ENCODE data around the gene ZNRF3. TPM values are rescaled to one million over a fixed set of nuclear protein-coding genes. Genes with fewer than 3 reads are reported as not detected.
A peak's percentile ranks its signal among the peaks of the same experiment; 100 is the strongest.

The ZNRF3 gene
- total and polyA plus RNA-seq, 5 donors, result 4.0 to 9.4 (median 8.4) TPM

- no peak for DNase-seq
- intact Hi-C loops (cut with DNase I), result no loop called here
- peaks cover 4% of the 10 kb centered on the region for H3K4me1 ChIP-seq (ENCODE audit: control insufficient read depth, insufficient read depth, low read length)
- ATAC-seq, result no peak
- 79% methylated on average over 5 of the region's 5 CpGs for WGBS
- H3K27ac ChIP-seq (ENCODE audit: low read length), result no peak overlapping the region
- H3K27me3 ChIP-seq (ENCODE audit: control insufficient read depth, insufficient read depth), result no peaks in the 10 kb centered on the region
- H3K9me3 ChIP-seq (ENCODE audit: control insufficient read depth, low read length), result no peaks in the 10 kb centered on the region
- no peak overlapping the region for H3K4me3 ChIP-seq (ENCODE audit: low read length)
Observed at GRCh38 chr22:28989035-28989464, 105.7 kb downstream of the ZNRF3 start.

GRCh38 chr22:28989484-28989883 is 106.1 kb downstream of the ZNRF3 start:
- H3K4me1 ChIP-seq (ENCODE audit: control insufficient read depth, insufficient read depth, low read length), result peaks cover 4% of the 10 kb centered on the region
- no peaks in the 10 kb centered on the region for H3K27me3 ChIP-seq (ENCODE audit: control insufficient read depth, insufficient read depth)
- H3K9me3 ChIP-seq (ENCODE audit: control insufficient read depth, low read length), result no peaks in the 10 kb centered on the region
- 70% methylated on average over 7 of the region's 7 CpGs for WGBS
- peak in 1 of 2 donors; percentile 25 for ATAC-seq
- H3K27ac ChIP-seq (ENCODE audit: low read length), result no peak overlapping the region
- no peak overlapping the region for H3K4me3 ChIP-seq (ENCODE audit: low read length)
- peak in 1 of 3 donors; percentile 64 for DNase-seq
- intact Hi-C loops (cut with DNase I), result no loop called here

GRCh38 chr22:28989912-28990311 is 106.5 kb downstream of the ZNRF3 start:
- Histone ChIP-seq H3K27me3 (ENCODE audit: control insufficient read depth, insufficient read depth) (no peaks in the 10 kb centered on the region), H3K27ac (ENCODE audit: low read length) (no peak overlapping the region), H3K4me1 (ENCODE audit: control insufficient read depth, insufficient read depth, low read length) (peaks cover 4% of the 10 kb centered on the region), H3K9me3 (ENCODE audit: control insufficient read depth, low read length) (no peaks in the 10 kb centered on the region), H3K4me3 (ENCODE audit: low read length) (no peak overlapping the region)
- DNase-seq (no peak), ATAC-seq (no peak)
- WGBS, result 88% methylated on average over 4 of the region's 4 CpGs
- intact Hi-C loops (cut with DNase I), result no loop called here

- intact Hi-C loops (cut with DNase I), result no loop called here
- no peak overlapping the region for H3K4me3 ChIP-seq (ENCODE audit: low read length)
- H3K9me3 ChIP-seq (ENCODE audit: control insufficient read depth, low read length), result no peaks in the 10 kb centered on the region
- WGBS, result 86% methylated on average over 4 of the region's 4 CpGs
- no peaks in the 10 kb centered on the region for H3K27me3 ChIP-seq (ENCODE audit: control insufficient read depth, insufficient read depth)
- no peak overlapping the region for H3K27ac ChIP-seq (ENCODE audit: low read length)
- no peaks in the 10 kb centered on the region for H3K4me1 ChIP-seq (ENCODE audit: control insufficient read depth, insufficient read depth, low read length)
- DNase-seq (no peak), ATAC-seq (no peak)
Observed at GRCh38 chr22:28992565-28993356, 109.4 kb downstream of the ZNRF3 start.

- intact Hi-C loops (cut with DNase I), result no loop called here
- 96% methylated on average over 4 of the region's 4 CpGs for WGBS
- Histone ChIP-seq H3K27me3 (ENCODE audit: control insufficient read depth, insufficient read depth) (no peaks in the 10 kb centered on the region), H3K9me3 (ENCODE audit: control insufficient read depth, low read length) (no peaks in the 10 kb centered on the region), H3K4me3 (ENCODE audit: low read length) (no peak overlapping the region), H3K4me1 (ENCODE audit: control insufficient read depth, insufficient read depth, low read length) (no peaks in the 10 kb centered on the region), H3K27ac (ENCODE audit: low read length) (no peak overlapping the region)
- ATAC-seq, result no peak
- no peak for DNase-seq
Observed at GRCh38 chr22:28994522-28994921, 111.2 kb downstream of the ZNRF3 start.

- H3K4me1 ChIP-seq (ENCODE audit: control insufficient read depth, insufficient read depth, low read length), result no peaks in the 10 kb centered on the region
- DNase-seq (no peak), ATAC-seq (no peak)
- H3K9me3 ChIP-seq (ENCODE audit: control insufficient read depth, low read length), result no peaks in the 10 kb centered on the region
- intact Hi-C loops (cut with DNase I), result no loop called here
- H3K4me3 ChIP-seq (ENCODE audit: low read length), result no peak overlapping the region
- WGBS, result 83% methylated on average over 2 of the region's 2 CpGs
- no peaks in the 10 kb centered on the region for H3K27me3 ChIP-seq (ENCODE audit: control insufficient read depth, insufficient read depth)
- H3K27ac ChIP-seq (ENCODE audit: low read length), result no peak overlapping the region
Observed at GRCh38 chr22:28995551-28995950, 112.2 kb downstream of the ZNRF3 start.

- ATAC-seq (no peak), DNase-seq (no peak)
- 89% methylated on average over 3 of the region's 3 CpGs for WGBS
- Histone ChIP-seq H3K4me1 (ENCODE audit: control insufficient read depth, insufficient read depth, low read length) (no peaks in the 10 kb centered on the region), H3K4me3 (ENCODE audit: low read length) (no peak overlapping the region), H3K27ac (ENCODE audit: low read length) (no peak overlapping the region), H3K27me3 (ENCODE audit: control insufficient read depth, insufficient read depth) (no peaks in the 10 kb centered on the region), H3K9me3 (ENCODE audit: control insufficient read depth, low read length) (no peaks in the 10 kb centered on the region)
- intact Hi-C loops (cut with DNase I), result no loop called here
Observed at GRCh38 chr22:28997342-28997741, 114.0 kb downstream of the ZNRF3 start.

GRCh38 chr22:28998681-28999080 is 115.3 kb downstream of the ZNRF3 start:
- WGBS, result 81% methylated on average over 3 of the region's 3 CpGs
- intact Hi-C loops (cut with DNase I), result no loop called here

GRCh38 chr22:28999510-28999909 is 116.1 kb downstream of the ZNRF3 start:
- intact Hi-C loops (cut with DNase I), result no loop called here
- no peak for ATAC-seq
- no peak for DNase-seq
- 80% methylated on average over 7 of the region's 7 CpGs for WGBS
- H3K9me3 ChIP-seq (ENCODE audit: control insufficient read depth, low read length), result no peaks in the 10 kb centered on the region
- peaks cover 2% of the 10 kb centered on the region for H3K4me1 ChIP-seq (ENCODE audit: control insufficient read depth, insufficient read depth, low read length)
- no peak overlapping the region for H3K4me3 ChIP-seq (ENCODE audit: low read length)
- H3K27ac ChIP-seq (ENCODE audit: low read length), result peak overlapping the region; percentile 23
- no peaks in the 10 kb centered on the region for H3K27me3 ChIP-seq (ENCODE audit: control insufficient read depth, insufficient read depth)

More at GRCh38 chr22:28998681-28999080, 115.3 kb downstream of the ZNRF3 start:
- DNase-seq (peak; percentile 47 to 84 (median 75)), ATAC-seq (peak; percentile 40 to 66)
- Histone ChIP-seq H3K27ac (ENCODE audit: low read length) (no peak overlapping the region), H3K27me3 (ENCODE audit: control insufficient read depth, insufficient read depth) (no peaks in the 10 kb centered on the region), H3K4me1 (ENCODE audit: control insufficient read depth, insufficient read depth, low read length) (no peaks in the 10 kb centered on the region), H3K4me3 (ENCODE audit: low read length) (no peak overlapping the region), H3K9me3 (ENCODE audit: control insufficient read depth, low read length) (no peaks in the 10 kb centered on the region)

GRCh38 chr22:28999919-29000556 is 116.7 kb downstream of the ZNRF3 start:
- WGBS, result 49% methylated on average over 1 of the region's 1 CpG
- DNase-seq, result no peak
- intact Hi-C loops (cut with DNase I), result no loop called here
- Histone ChIP-seq H3K4me1 (ENCODE audit: control insufficient read depth, insufficient read depth, low read length) (peaks cover 5% of the 10 kb centered on the region), H3K27ac (ENCODE audit: low read length) (peak overlapping the region; percentile 23), H3K4me3 (ENCODE audit: low read length) (no peak overlapping the region), H3K27me3 (ENCODE audit: control insufficient read depth, insufficient read depth) (no peaks in the 10 kb centered on the region), H3K9me3 (ENCODE audit: control insufficient read depth, low read length) (no peaks in the 10 kb centered on the region)
- no peak for ATAC-seq

GRCh38 chr22:29000641-29001040 is 117.3 kb downstream of the ZNRF3 start:
- Histone ChIP-seq H3K27me3 (ENCODE audit: control insufficient read depth, insufficient read depth) (no peaks in the 10 kb centered on the region), H3K4me1 (ENCODE audit: control insufficient read depth, insufficient read depth, low read length) (peaks cover 8% of the 10 kb centered on the region), H3K27ac (ENCODE audit: low read length) (no peak overlapping the region), H3K4me3 (ENCODE audit: low read length) (no peak overlapping the region), H3K9me3 (ENCODE audit: control insufficient read depth, low read length) (no peaks in the 10 kb centered on the region)
- no peak for ATAC-seq
- WGBS, result 96% methylated on average over 5 of the region's 5 CpGs
- DNase-seq, result no peak
- intact Hi-C loops (cut with DNase I), result no loop called here

All from right cardiac atrium (tissue), 5 donors.